IPS-15b (cell line): ENCODE results near the gene CLCA4.
"Not testable (repeated sequence)": the region's sequence is repeated elsewhere in the genome, so short reads cannot be mapped to it uniquely, and the experiment has no call there.

Experiments
- H3K27me3 ChIP-seq: one replicate; pipeline ENCODE4 v1.6.1; 2013; ENCODE audit warnings: low read length; ENCODE audit not compliant: control insufficient read depth, insufficient read depth
- H3K36me3 ChIP-seq: one replicate; pipeline ENCODE4 v1.6.1; 2013; ENCODE audit warnings: low read length; ENCODE audit not compliant: control insufficient read depth, insufficient read depth
- H3K4me1 ChIP-seq: one replicate; pipeline ENCODE4 v1.6.1; 2013; ENCODE audit warnings: mild to moderate bottlenecking, low read length; ENCODE audit not compliant: control insufficient read depth, insufficient read depth
- H3K4me3 ChIP-seq: one replicate; pipeline ENCODE4 v1.5.1; 2013; ENCODE audit warnings: low read depth, low read length
- H3K9ac ChIP-seq: one replicate; pipeline ENCODE4 v1.6.1; 2013; ENCODE audit warnings: low read depth, mild to moderate bottlenecking, low read length
- H3K9me3 ChIP-seq: one replicate; pipeline ENCODE4 v1.6.1; 2013; ENCODE audit warnings: mild to moderate bottlenecking, low read length; ENCODE audit not compliant: control insufficient read depth, insufficient read depth

Gene CLCA4, protein sequence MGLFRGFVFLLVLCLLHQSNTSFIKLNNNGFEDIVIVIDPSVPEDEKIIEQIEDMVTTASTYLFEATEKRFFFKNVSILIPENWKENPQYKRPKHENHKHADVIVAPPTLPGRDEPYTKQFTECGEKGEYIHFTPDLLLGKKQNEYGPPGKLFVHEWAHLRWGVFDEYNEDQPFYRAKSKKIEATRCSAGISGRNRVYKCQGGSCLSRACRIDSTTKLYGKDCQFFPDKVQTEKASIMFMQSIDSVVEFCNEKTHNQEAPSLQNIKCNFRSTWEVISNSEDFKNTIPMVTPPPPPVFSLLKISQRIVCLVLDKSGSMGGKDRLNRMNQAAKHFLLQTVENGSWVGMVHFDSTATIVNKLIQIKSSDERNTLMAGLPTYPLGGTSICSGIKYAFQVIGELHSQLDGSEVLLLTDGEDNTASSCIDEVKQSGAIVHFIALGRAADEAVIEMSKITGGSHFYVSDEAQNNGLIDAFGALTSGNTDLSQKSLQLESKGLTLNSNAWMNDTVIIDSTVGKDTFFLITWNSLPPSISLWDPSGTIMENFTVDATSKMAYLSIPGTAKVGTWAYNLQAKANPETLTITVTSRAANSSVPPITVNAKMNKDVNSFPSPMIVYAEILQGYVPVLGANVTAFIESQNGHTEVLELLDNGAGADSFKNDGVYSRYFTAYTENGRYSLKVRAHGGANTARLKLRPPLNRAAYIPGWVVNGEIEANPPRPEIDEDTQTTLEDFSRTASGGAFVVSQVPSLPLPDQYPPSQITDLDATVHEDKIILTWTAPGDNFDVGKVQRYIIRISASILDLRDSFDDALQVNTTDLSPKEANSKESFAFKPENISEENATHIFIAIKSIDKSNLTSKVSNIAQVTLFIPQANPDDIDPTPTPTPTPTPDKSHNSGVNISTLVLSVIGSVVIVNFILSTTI

DNA sequence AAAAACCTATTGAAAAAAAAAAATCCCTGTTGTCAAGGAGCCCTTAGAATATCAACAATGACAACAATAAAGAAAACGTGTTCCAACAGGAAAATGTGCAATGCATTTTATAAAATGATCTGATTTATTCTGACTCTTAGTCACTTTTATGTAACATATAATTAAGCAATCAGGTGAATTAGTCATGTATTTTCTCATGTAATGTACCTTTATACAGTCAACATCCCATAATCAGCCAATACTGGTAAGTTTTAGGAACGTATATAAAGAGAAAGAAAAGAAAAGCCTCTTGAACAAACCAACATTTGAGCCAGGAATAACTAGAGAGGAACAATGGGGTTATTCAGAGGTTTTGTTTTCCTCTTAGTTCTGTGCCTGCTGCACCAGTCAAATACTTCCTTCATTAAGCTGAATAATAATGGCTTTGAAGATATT lies at the start of gene CLCA4:
TSS of gene CLCA4 (plus strand) at position 292 of the 435 bp plus-strand sequence. CDS start at position 334, 42 bp downstream.
- Histone ChIP-seq H3K36me3 (no peaks in the 10 kb centered on the region), H3K9me3 (no peaks in the 10 kb centered on the region), H3K27me3 (no peaks in the 10 kb centered on the region), H3K4me3 (no peak within 1 kb of the TSS), H3K9ac (no peak within 1 kb of the TSS), H3K4me1 (no peaks in the 10 kb centered on the region)

DNA sequence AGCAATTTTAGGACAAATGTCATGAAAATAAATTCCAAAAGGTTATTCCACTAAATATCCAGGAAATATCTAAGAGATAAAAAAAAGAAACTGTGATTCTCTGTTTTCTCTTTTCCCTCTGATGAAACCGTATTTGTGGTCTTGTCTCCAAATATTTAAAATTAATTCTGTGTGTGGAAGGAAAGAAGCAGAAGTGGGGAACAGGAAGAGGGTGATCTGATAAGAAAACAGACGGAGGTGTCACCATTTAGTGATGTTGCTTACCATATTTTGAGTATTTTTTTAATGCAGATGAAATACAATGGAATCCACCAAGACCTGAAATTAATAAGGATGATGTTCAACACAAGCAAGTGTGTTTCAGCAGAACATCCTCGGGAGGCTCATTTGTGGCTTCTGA lies 48.6 kb upstream of the CLCA4 start:
- peaks cover 5% of the 10 kb centered on the region for H3K9me3 ChIP-seq
- no peak overlapping the region for H3K4me3 ChIP-seq
- peaks cover 3% of the 10 kb centered on the region for H3K4me1 ChIP-seq
- no peaks in the 10 kb centered on the region for H3K27me3 ChIP-seq
- no peaks in the 10 kb centered on the region for H3K36me3 ChIP-seq
- no peak overlapping the region for H3K9ac ChIP-seq

DNA sequence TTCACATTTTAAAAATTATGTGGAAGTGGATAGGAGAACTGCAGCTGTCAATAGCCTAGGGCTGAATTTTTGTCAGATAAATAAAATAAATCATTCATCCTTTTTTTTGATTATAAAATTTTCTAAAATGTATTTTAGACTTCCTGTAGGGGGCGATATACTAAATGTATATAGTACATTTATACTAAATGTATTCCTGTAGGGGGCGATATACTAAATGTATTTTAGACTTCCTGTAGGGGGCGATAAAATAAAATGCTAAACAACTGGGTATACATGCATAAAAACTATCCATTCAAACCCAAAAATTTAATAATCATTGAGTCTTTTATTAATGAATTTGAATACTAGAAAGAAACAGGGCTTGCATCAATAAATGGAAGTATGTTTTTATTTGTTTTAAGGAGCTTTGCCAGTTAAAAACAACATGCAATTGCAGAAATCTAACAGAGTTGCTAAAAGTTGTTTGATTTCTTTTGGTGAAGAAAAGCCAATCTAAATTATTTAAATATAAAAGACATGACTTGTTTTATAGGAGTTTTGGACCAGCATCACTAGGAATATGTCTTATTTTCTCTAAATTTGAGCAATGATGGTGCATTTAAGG lies 46.8 kb upstream of the CLCA4 start:
- peaks cover 8% of the 10 kb centered on the region for H3K4me1 ChIP-seq
- H3K9me3 ChIP-seq, result peaks cover 5% of the 10 kb centered on the region
- no peak overlapping the region for H3K4me3 ChIP-seq

DNA sequence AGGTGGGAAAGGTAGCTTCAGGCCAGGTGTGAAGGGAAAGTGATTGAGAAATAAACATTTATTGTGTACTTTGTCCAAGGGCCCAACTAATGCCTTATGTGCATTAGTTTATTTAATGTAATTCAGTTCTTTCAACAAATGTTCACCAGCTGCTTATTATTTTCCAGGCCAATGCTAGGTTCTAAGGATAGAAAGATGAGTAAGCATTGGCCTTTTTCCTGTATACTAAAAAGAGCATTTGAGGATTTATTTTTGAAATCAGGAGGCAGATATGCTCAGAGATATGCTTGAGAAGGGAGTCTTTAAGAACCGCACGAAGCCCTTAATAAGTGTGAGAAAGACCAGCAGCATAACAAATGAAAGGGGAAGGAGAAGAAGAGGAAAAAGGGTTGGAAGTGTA lies 46.2 kb upstream of the CLCA4 start:
- no peaks in the 10 kb centered on the region for H3K27me3 ChIP-seq
- H3K4me1 ChIP-seq, result peaks cover 8% of the 10 kb centered on the region
- H3K9ac ChIP-seq, result no peak overlapping the region
- no peaks in the 10 kb centered on the region for H3K36me3 ChIP-seq
- H3K4me3 ChIP-seq, result no peak overlapping the region
- H3K9me3 ChIP-seq, result peaks cover 5% of the 10 kb centered on the region

More for the DNA sequence above, 46.8 kb upstream of the CLCA4 start:
- no peak overlapping the region for H3K9ac ChIP-seq
- H3K36me3 ChIP-seq, result no peaks in the 10 kb centered on the region
- H3K27me3 ChIP-seq, result no peaks in the 10 kb centered on the region

DNA sequence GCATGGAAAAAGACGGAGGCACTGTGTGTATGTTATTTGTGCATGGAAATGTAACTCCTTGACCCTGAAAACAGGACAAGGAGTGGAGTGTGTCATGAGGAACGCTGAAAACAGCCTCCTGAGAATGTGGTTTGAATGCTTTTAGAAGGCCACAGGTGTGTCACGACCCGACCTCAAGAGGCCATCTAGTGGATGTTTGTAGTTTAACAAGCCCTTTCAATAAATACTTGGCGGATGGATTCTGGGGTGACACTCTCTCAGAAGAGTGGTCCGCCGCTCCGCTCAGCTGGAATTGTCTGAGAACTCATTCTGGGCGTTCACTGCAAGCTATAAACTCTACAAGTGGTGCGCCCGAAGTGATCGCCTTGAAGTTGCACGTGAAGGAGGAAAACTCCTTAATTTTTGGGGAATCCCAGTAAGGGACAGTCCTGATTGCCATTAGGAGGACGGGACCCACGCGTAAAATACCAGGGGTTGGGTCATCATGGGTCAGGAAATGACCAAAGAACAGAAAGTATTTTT lies 44.7 kb upstream of the CLCA4 start:
- Histone ChIP-seq H3K4me3 (peak overlapping the region; percentile 64), H3K9ac (peak overlapping the region; percentile 58)
- not testable (repeated sequence) for H3K4me1 ChIP-seq, H3K27me3 ChIP-seq, H3K36me3 ChIP-seq, H3K9me3 ChIP-seq

DNA sequence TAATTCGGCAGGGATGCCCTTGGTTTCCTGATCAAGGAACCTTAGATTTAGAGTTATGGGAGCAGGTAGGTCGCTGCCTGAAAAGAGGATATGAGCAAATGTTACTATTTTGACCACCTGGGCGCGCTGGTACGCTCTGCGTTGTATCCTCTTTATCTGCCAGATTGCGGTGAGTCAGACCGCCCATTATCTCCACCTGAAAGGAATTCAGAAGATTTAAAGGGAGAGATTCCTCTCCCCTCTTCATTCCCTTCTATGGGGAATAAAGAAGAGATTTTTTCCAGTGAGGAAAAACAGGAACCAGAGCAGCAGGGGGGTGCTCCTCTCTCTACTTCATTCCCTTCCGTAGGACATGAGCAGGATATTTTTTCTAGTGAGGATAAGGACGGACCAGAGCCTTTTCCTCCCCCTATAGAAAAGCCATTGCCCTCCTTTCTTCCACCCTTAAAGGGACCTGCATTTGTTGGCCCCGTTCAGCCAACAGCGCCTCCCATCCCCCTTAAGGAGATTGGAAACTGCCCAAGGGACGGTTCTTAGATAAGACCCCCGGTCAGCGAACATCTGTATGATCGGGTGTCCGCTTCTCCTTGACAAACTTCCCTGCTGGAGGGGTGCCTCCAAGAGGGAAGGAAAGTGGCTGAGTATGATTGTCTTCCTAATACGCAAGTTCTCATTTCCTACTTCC lies 44.0 kb upstream of the CLCA4 start:
- peak overlapping the region; percentile 64 for H3K4me3 ChIP-seq
- no peaks in the 10 kb centered on the region for H3K27me3 ChIP-seq
- H3K9ac ChIP-seq, result peak overlapping the region; percentile 58
- peaks cover 5% of the 10 kb centered on the region for H3K9me3 ChIP-seq
- peaks cover 8% of the 10 kb centered on the region for H3K4me1 ChIP-seq
- no peaks in the 10 kb centered on the region for H3K36me3 ChIP-seq

DNA sequence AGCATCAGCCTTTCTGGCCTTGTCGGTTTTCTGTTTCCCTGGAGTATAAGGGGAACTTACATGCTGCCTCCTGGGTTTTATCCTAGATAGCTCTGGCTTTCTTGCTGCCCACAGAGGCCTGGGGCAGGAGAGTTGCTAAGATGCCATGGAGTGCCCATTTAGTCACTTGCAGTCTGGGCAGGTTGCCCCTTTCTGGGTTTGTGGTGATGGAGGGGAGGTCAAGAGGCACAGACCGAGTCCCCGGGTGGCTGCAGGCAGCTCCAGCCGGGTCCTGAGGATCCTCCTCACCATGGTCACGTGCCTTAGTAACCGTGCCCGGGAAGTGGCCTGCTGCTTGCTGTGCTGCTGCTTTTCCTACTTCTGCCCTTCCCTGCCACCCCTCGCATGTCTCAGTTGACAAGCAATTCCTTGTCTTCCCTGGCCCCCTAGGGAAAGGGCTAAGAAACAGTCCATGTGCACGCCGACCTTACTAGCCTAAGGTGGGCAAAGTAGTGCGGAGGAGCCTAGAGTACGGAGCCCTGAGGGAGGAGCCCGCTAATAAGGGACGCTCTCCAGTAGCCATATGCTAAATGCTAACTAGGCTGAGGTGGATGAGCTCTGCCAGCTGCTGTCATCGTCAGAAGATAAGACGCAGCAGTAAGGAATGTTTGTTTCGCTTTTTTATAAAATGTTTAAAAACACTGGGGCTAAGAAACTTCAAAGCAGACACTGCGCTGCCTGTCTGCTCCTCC lies 43.3 kb upstream of the CLCA4 start:
- H3K9me3 ChIP-seq, result peaks cover 5% of the 10 kb centered on the region
- H3K27me3 ChIP-seq, result no peaks in the 10 kb centered on the region
- H3K4me3 ChIP-seq, result peak overlapping the region; percentile 64
- H3K36me3 ChIP-seq, result no peaks in the 10 kb centered on the region
- H3K4me1 ChIP-seq, result peaks cover 8% of the 10 kb centered on the region
- peak overlapping the region; percentile 48 for H3K9ac ChIP-seq

DNA sequence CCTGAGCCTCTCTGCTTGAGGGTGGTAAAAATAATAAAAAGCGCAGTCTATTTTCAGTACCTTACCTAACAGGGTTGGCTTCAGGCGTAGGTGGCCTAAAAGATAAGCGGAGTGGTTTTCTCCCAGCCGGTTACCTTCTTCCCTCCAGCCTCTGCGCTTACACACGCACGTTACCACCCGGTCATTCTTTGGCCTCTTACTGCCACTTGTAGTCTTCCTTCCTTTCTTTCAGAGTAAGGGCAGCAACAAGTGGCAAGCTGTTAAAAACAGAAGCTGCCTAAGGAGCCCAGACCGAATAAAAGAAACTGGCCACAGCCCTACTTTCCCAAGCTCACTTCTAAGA lies 42.8 kb upstream of the CLCA4 start:
- peak overlapping the region; percentile 64 for H3K4me3 ChIP-seq
- no peaks in the 10 kb centered on the region for H3K36me3 ChIP-seq
- H3K27me3 ChIP-seq, result no peaks in the 10 kb centered on the region
- H3K9ac ChIP-seq, result peak overlapping the region; percentile 47
- peaks cover 5% of the 10 kb centered on the region for H3K9me3 ChIP-seq
- peaks cover 8% of the 10 kb centered on the region for H3K4me1 ChIP-seq

DNA sequence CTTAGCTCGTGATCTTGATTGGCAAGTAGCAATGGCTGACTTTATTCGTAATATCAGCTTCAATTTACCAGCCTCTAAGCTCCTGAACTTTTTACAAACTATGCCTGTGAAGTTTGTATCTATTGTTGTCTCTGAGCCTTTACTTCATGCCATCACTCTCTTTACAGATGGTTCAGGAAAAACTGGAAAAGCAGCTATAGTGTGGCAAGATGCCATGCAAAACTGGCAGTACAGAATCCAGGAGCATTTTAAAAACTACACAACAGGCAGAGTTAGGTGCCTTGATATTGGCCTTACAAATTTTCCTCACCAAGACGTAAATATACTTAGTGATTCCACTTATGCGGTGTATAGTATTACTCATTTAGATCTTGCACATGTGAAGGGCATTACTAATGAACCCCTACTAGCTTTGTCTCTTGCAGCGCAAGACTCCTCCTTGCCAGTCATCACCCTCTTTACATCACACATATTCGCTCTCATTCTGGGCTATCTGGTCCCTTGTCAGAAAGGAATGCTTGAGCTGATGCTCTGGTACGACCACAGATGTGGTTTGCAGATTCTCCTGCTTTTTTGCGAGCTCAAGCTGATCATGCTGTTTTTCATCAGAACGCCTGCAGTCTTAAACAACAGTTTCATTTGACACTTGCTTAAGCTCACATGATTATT lies 41.8 kb upstream of the CLCA4 start:
- peaks cover 8% of the 10 kb centered on the region for H3K4me1 ChIP-seq
- H3K27me3 ChIP-seq, result no peaks in the 10 kb centered on the region
- H3K9me3 ChIP-seq, result no peaks in the 10 kb centered on the region
- no peak overlapping the region for H3K9ac ChIP-seq
- no peak overlapping the region for H3K4me3 ChIP-seq
- H3K36me3 ChIP-seq, result no peaks in the 10 kb centered on the region

DNA sequence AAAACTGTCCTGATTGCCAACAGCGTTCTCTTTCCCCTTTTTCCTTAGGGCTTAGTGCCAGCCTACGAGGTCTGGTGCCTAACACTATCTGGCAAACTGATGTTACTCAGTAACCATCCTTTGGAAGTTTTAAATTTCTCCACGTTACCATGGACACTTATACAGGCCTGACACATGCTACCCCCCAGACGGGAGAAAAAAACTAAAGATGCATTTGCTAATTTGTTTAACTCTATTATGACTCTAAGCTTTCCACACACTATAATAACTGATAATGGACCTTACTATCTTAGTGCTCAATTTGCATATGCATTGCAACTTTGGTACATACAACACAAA lies 41.3 kb upstream of the CLCA4 start:
- Histone ChIP-seq H3K27me3 (no peaks in the 10 kb centered on the region), H3K4me3 (no peak overlapping the region), H3K9me3 (no peaks in the 10 kb centered on the region)

More for the DNA sequence above, 41.3 kb upstream of the CLCA4 start:
- Histone ChIP-seq H3K36me3 (no peaks in the 10 kb centered on the region), H3K4me1 (peaks cover 8% of the 10 kb centered on the region), H3K9ac (no peak overlapping the region)
